Activated CD4-positive, alpha-beta T cell treated with anti-CD3 and anti-CD28 coated beads, Interleukin-2, amount 10 ng/mL, durations not matched to agents 7 days and 5 days (primary cell): ENCODE measurements around the gene NEO1. TPM values are rescaled to one million over a fixed set of nuclear protein-coding genes. Genes with fewer than 3 reads are reported as not detected.
"Not testable (repeated sequence)": the region's sequence is repeated elsewhere in the genome, so short reads cannot be mapped to it uniquely, and the experiment has no call there.

ENCODE experiments used
- CTCF ChIA-PET: fragments of 350-600 bp; sonication (Branson Sonifier 250); formaldehyde crosslinking; loops from one replicate; lab custom pipeline; 2021; ENCODE audit warnings: antibody characterized with exemption; lab: Charles Lee
- POLR2A ChIA-PET: fragments of 350-600 bp; sonication (Branson Sonifier 250); formaldehyde crosslinking; loops from one replicate; lab custom pipeline; 2021; ENCODE audit warnings: antibody characterized with exemption; lab: Charles Lee
- DNase-seq: peaks from one replicate; pipeline ENCODE4 v3.0.0-alpha.2; 2020
- H3K27ac Mint-ChIP-seq: one replicate; pipeline ENCODE4 v1.8.0; 2021; ENCODE audit warnings: mild to moderate bottlenecking, moderate library complexity, mixed read lengths
- H3K27me3 Mint-ChIP-seq: one replicate; pipeline ENCODE4 v1.8.0; 2021; ENCODE audit warnings: mixed read lengths
- H3K36me3 Mint-ChIP-seq: one replicate; pipeline ENCODE4 v1.8.0; 2021; ENCODE audit warnings: low read depth, mixed read lengths
- H3K4me1 Mint-ChIP-seq: one replicate; pipeline ENCODE4 v1.8.0; 2021; ENCODE audit warnings: mixed read lengths
- H3K4me3 Mint-ChIP-seq: one replicate; pipeline ENCODE4 v1.8.0; 2021; ENCODE audit warnings: mild to moderate bottlenecking, moderate library complexity, mixed read lengths
- H3K9me3 Mint-ChIP-seq: one replicate; pipeline ENCODE4 v1.8.0; 2021; ENCODE audit warnings: mixed read lengths
- total RNA-seq, 2 experiments: library from RNA; stranded (reverse); gene quantifications; one replicate each; pipeline ENCODE4 v1.2.3, GENCODE V29; 2021

The NEO1 gene
- total RNA-seq, 2 experiments from 2014 or later: 4.3 to 5.8 TPM

GRCh38 chr15:73282567-73283365 is 230.5 kb downstream of the NEO1 start:
- no peaks in the 10 kb centered on the region for H3K27me3 Mint-ChIP-seq
- no peaks in the 10 kb centered on the region for H3K4me1 Mint-ChIP-seq
- DNase-seq: no peak
- no peaks in the 10 kb centered on the region for H3K9me3 Mint-ChIP-seq
- POLR2A ChIA-PET: no interaction called here
- CTCF ChIA-PET: interaction anchor here (0.9 to 1.5 kb wide), 2 partner anchors 354 to 422 kb away, joined by 3 to 5 read pairs; no protein-coding TSS in a partner anchor
- no peaks in the 10 kb centered on the region for H3K36me3 Mint-ChIP-seq
- H3K27ac Mint-ChIP-seq: no peak overlapping the region
- H3K4me3 Mint-ChIP-seq: no peak overlapping the region

- Mint-ChIP-seq H3K27ac (no peak overlapping the region), H3K36me3 (no peaks in the 10 kb centered on the region), H3K9me3 (no peaks in the 10 kb centered on the region), H3K4me1 (no peaks in the 10 kb centered on the region), H3K4me3 (no peak overlapping the region), H3K27me3 (no peaks in the 10 kb centered on the region)
- CTCF ChIA-PET: interaction anchor here (0.9 to 1.5 kb wide), 2 partner anchors 353 to 421 kb away, joined by 3 to 5 read pairs; no protein-coding TSS in a partner anchor
- DNase-seq: no peak
- POLR2A ChIA-PET: no interaction called here
These were observed 231.2 kb downstream of the NEO1 start for GRCh38 chr15:73283366-73283962.

- Mint-ChIP-seq H3K4me1 (no peaks in the 10 kb centered on the region), H3K9me3 (no peaks in the 10 kb centered on the region), H3K27me3 (no peaks in the 10 kb centered on the region), H3K27ac (no peak overlapping the region), H3K36me3 (no peaks in the 10 kb centered on the region), H3K4me3 (no peak overlapping the region)
- POLR2A ChIA-PET: no interaction called here
- CTCF ChIA-PET: no interaction called here
- DNase-seq: no peak
These were observed 231.9 kb downstream of the NEO1 start for GRCh38 chr15:73284090-73284716.

- POLR2A ChIA-PET: no interaction called here
- DNase-seq: no peak
- H3K9me3 Mint-ChIP-seq: no peaks in the 10 kb centered on the region
- H3K36me3 Mint-ChIP-seq: no peaks in the 10 kb centered on the region
- H3K27ac Mint-ChIP-seq: no peak overlapping the region
- H3K4me3 Mint-ChIP-seq: no peak overlapping the region
- H3K4me1 Mint-ChIP-seq: no peaks in the 10 kb centered on the region
- CTCF ChIA-PET: no interaction called here
- H3K27me3 Mint-ChIP-seq: no peaks in the 10 kb centered on the region
These were observed 234.0 kb downstream of the NEO1 start for GRCh38 chr15:73286311-73286710.

GRCh38 chr15:73287019-73287418 is 234.8 kb downstream of the NEO1 start:
- Mint-ChIP-seq H3K9me3 (no peaks in the 10 kb centered on the region), H3K4me1 (no peaks in the 10 kb centered on the region), H3K27me3 (no peaks in the 10 kb centered on the region), H3K36me3 (no peaks in the 10 kb centered on the region), H3K27ac (no peak overlapping the region), H3K4me3 (no peak overlapping the region)
- ChIA-PET CTCF (no interaction called here), POLR2A (no interaction called here)
- no peak for DNase-seq

- no peak for DNase-seq
- H3K27ac Mint-ChIP-seq: no peak overlapping the region
- ChIA-PET CTCF (interaction anchor here (0.6 kb wide), 1 partner anchor 64 kb away, joined by 3 read pairs; no protein-coding TSS in a partner anchor), POLR2A (no interaction called here)
- no peaks in the 10 kb centered on the region for H3K4me1 Mint-ChIP-seq
- H3K9me3 Mint-ChIP-seq: no peaks in the 10 kb centered on the region
- H3K36me3 Mint-ChIP-seq: no peaks in the 10 kb centered on the region
- H3K4me3 Mint-ChIP-seq: no peak overlapping the region
- no peaks in the 10 kb centered on the region for H3K27me3 Mint-ChIP-seq
These were observed 239.2 kb downstream of the NEO1 start for GRCh38 chr15:73291441-73291840.

- CTCF ChIA-PET: no interaction called here
- H3K9me3 Mint-ChIP-seq: no peaks in the 10 kb centered on the region
- H3K27ac Mint-ChIP-seq: no peak overlapping the region
- no peak overlapping the region for H3K4me3 Mint-ChIP-seq
- H3K27me3 Mint-ChIP-seq: no peaks in the 10 kb centered on the region
- POLR2A ChIA-PET: no interaction called here
- no peaks in the 10 kb centered on the region for H3K4me1 Mint-ChIP-seq
- DNase-seq: no peak
- H3K36me3 Mint-ChIP-seq: no peaks in the 10 kb centered on the region
These were observed 241.5 kb downstream of the NEO1 start for GRCh38 chr15:73293773-73294172.

- Mint-ChIP-seq H3K27me3 (no peaks in the 10 kb centered on the region), H3K9me3 (no peaks in the 10 kb centered on the region), H3K27ac (no peak overlapping the region), H3K36me3 (no peaks in the 10 kb centered on the region), H3K4me3 (no peak overlapping the region), H3K4me1 (no peaks in the 10 kb centered on the region)
- CTCF ChIA-PET: no interaction called here
- no peak for DNase-seq
- POLR2A ChIA-PET: no interaction called here
These were observed 243.5 kb downstream of the NEO1 start for GRCh38 chr15:73295630-73296286.

GRCh38 chr15:73296609-73297353 is 244.5 kb downstream of the NEO1 start:
- no peaks in the 10 kb centered on the region for H3K27me3 Mint-ChIP-seq
- CTCF ChIA-PET: no interaction called here

GRCh38 chr15:73298522-73299245 is 246.4 kb downstream of the NEO1 start:
- Mint-ChIP-seq H3K36me3 (no peaks in the 10 kb centered on the region), H3K4me1 (peaks cover 4% of the 10 kb centered on the region), H3K27ac (no peak overlapping the region), H3K27me3 (no peaks in the 10 kb centered on the region), H3K4me3 (no peak overlapping the region), H3K9me3 (no peaks in the 10 kb centered on the region)
- no peak for DNase-seq
- ChIA-PET POLR2A (no interaction called here), CTCF (interaction anchor here (0.7 to 1.0 kb wide), 2 partner anchors 11 to 17 kb away, joined by 3 read pairs; no protein-coding TSS in a partner anchor)

More at GRCh38 chr15:73296609-73297353, 244.5 kb downstream of the NEO1 start:
- H3K27ac Mint-ChIP-seq: no peak overlapping the region
- no peaks in the 10 kb centered on the region for H3K36me3 Mint-ChIP-seq
- POLR2A ChIA-PET: no interaction called here
- no peak for DNase-seq
- no peak overlapping the region for H3K4me3 Mint-ChIP-seq
- no peaks in the 10 kb centered on the region for H3K9me3 Mint-ChIP-seq
- no peaks in the 10 kb centered on the region for H3K4me1 Mint-ChIP-seq

- CTCF ChIA-PET, POLR2A ChIA-PET, DNase-seq, H3K4me3 Mint-ChIP-seq, H3K9me3 Mint-ChIP-seq, H3K27me3 Mint-ChIP-seq, H3K4me1 Mint-ChIP-seq, H3K27ac Mint-ChIP-seq, H3K36me3 Mint-ChIP-seq: not testable (repeated sequence)
These were observed 248.0 kb downstream of the NEO1 start for GRCh38 chr15:73300286-73300685.

GRCh38 chr15:73303636-73304035 is 251.4 kb downstream of the NEO1 start:
- Mint-ChIP-seq H3K27me3 (no peaks in the 10 kb centered on the region), H3K4me3 (no peak overlapping the region), H3K4me1 (peaks cover 4% of the 10 kb centered on the region), H3K27ac (peak overlapping the region; percentile 14), H3K36me3 (no peaks in the 10 kb centered on the region), H3K9me3 (no peaks in the 10 kb centered on the region)
- DNase-seq: no peak
- CTCF ChIA-PET: interaction anchor here (0.5 kb wide), 1 partner anchor 465 kb away, joined by 3 read pairs; no protein-coding TSS in a partner anchor
- POLR2A ChIA-PET: no interaction called here
